ENCODE measurements around the gene ZNF710.
"Not testable (repeated sequence)": the region's sequence is repeated elsewhere in the genome, so short reads cannot be mapped to it uniquely, and the experiment has no call there.

- not testable (repeated sequence) for TF ChIP-seq CTCF, POLR2A (IDR thresholded peaks at IDR 0.05)
Observed at GRCh38 chr15:90070623-90071022, 69.5 kb downstream of the ZNF710 start.
